HepG2 (cell line): Measurements from ENCODE around the gene RABL2B.

ENCODE experiments used
- CENPX ChIP-seq: sonication (generic); formaldehyde crosslinking; IDR thresholded peaks from 2 replicates; pipeline ENCODE4 v1.9.0; 2021; ENCODE audit warnings: mild to moderate bottlenecking, missing genetic modification reagents, moderate library complexity
- EHMT2 ChIP-seq: fragments of 200-600 bp; sonication (generic); IDR thresholded peaks from 2 replicates; pipeline ENCODE4 v1.7.0; 2017; ENCODE audit warnings: antibody characterized with exemption, low read depth, low read length, borderline replicate concordance
- HMG20A ChIP-seq: IDR thresholded peaks from 2 replicates; pipeline ENCODE4 v1.6.1; 2016; ENCODE audit warnings: borderline replicate concordance
- POLR2AphosphoS5 ChIP-seq: IDR thresholded peaks from 2 replicates; pipeline ENCODE4 v1.6.1; 2012; ENCODE audit warnings: low read depth, low read length
- RAD21 ChIP-seq: fragments of 450-650 bp; formaldehyde crosslinking; IDR thresholded peaks from 2 replicates; pipeline ENCODE4 v1.5.0; 2020; ENCODE audit warnings: mild to moderate bottlenecking
- SMARCC2 ChIP-seq: fragments of 450-650 bp; IDR thresholded peaks from 2 replicates; pipeline ENCODE4 v1.6.1; 2017; ENCODE audit warnings: antibody characterized with exemption, mild to moderate bottlenecking
- ZBTB44 ChIP-seq: sonication (generic); formaldehyde crosslinking; IDR thresholded peaks from 2 replicates; pipeline ENCODE4 v1.4.0; 2020; ENCODE audit warnings: missing genetic modification reagents

DNA sequence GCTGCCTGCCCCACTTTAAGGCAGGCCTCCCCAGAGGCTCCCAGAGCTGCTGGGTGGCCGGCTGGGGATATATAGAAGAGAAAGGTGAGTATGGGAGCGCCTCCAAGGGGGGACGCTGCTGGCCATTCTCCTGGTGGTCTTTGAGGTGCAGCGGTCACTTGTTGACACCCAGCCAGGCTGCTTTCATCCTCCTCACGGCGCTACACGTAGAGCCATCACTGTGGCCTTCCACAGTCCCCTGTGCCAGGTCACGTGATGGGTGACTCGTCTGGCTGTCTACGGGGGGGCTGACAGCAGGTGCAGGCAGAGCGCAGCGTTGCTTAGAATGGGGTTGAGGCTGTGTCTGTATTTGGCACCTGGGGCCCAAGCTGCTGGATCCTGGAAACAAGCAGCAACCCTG, 43.5 kb downstream of the RABL2B start:
- TF ChIP-seq RAD21 (CRISPR knock-in tag) (no peak), HMG20A (no peak), CENPX (CRISPR knock-in tag) (no peak), SMARCC2 (no peak), EHMT2 (no peak), POLR2AphosphoS5 (no peak), ZBTB44 (CRISPR knock-in tag) (no peak)
